T-helper 2 cell treated with Interferon-gamma antibody and Interleukin-4, amounts not matched to agents 5 μg/mL and 100 μg/mL, for 36 hours (primary cell): ENCODE data around the gene TMEM80.

ENCODE experiments used
- DNase-seq: peaks from one replicate; pipeline ENCODE4 v3.0.0; 2021; ENCODE audit warnings: low spot score
- H3K27ac Mint-ChIP-seq: one replicate; pipeline ENCODE4 v1.8.0; 2021; ENCODE audit warnings: mild to moderate bottlenecking, mixed read lengths
- H3K27me3 Mint-ChIP-seq: one replicate; pipeline ENCODE4 v1.8.0; 2021; ENCODE audit warnings: low read depth, mixed read lengths
- H3K36me3 Mint-ChIP-seq: one replicate; pipeline ENCODE4 v1.8.0; 2021; ENCODE audit warnings: low read depth, mixed read lengths
- H3K4me1 Mint-ChIP-seq: one replicate; pipeline ENCODE4 v1.8.0; 2021; ENCODE audit warnings: low read depth, mixed read lengths
- H3K4me3 Mint-ChIP-seq: one replicate; pipeline ENCODE4 v1.8.0; 2022; ENCODE audit warnings: mild to moderate bottlenecking, moderate library complexity, mixed read lengths
- H3K9me3 Mint-ChIP-seq: one replicate; pipeline ENCODE4 v1.8.0; 2021; ENCODE audit warnings: mixed read lengths

Gene TMEM80

GRCh38 chr11:746289-747157, 50.9 kb downstream of the TMEM80 start:
- Mint-ChIP-seq H3K27ac (peak overlapping the region; percentile 84), H3K27me3 (no peaks in the 10 kb centered on the region), H3K4me1 (peaks cover 17% of the 10 kb centered on the region)

DNA sequence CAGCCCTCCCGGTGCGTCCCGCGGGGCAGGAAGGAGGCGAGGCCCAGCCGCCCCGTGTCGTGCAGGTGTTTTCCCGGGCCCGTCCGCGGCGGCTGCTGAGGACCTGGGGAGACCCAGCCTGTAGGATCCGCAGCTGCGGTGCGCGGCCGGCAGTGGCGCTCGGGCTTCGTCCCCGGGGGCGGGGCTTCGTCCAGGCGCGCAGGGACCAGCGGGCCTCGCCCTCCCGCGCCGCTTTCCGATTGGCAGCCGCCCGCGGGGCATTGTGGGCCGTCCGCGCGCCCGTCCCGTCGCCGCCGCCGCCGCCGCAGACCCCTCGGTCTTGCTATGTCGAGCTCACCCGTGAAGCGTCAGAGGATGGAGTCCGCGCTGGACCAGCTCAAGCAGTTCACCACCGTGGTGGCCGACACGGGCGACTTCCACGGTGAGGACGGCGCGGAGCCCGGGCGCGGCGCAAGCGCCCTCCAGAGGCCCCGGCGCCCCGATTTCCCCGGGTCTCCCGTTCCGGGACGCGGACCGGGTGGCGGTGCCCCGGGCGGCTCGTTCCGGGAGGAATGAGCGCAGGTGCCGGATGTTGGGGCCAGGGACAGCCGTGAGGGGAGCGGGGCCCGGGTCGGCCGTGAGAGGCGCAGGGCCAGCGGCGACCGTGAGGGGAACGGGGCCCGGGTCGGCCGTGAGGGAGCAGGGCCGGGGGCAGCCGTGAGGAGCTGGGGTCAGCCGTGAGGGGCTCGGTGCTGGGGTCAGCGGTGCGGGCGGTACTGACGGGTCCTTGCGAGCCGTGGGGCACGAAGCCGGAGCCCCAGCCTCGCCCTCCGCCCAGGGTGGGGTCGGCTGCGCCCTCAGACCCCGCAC, 51.8 kb downstream of the TMEM80 start, which contains the start of gene TALDO1:
Gene TALDO1 (plus strand): TSS at position 307 of the 849 bp plus-strand sequence. CDS start 18 bp downstream, at position 325.
- Mint-ChIP-seq H3K27ac (peak within 1 kb of the TSS; percentile 84), H3K4me1 (peaks cover 17% of the 10 kb centered on the region), H3K36me3 (peaks cover 5% of the 10 kb centered on the region), H3K27me3 (no peaks in the 10 kb centered on the region), H3K4me3 (peak within 1 kb of the TSS; percentile 92), H3K9me3 (no peaks in the 10 kb centered on the region)
- DNase-seq = peak; percentile 95

More at GRCh38 chr11:746289-747157, 50.9 kb downstream of the TMEM80 start:
- H3K4me3 Mint-ChIP-seq = peak overlapping the region; percentile 92
- peaks cover 5% of the 10 kb centered on the region for H3K36me3 Mint-ChIP-seq
- no peaks in the 10 kb centered on the region for H3K9me3 Mint-ChIP-seq
- no peak for DNase-seq

DNA sequence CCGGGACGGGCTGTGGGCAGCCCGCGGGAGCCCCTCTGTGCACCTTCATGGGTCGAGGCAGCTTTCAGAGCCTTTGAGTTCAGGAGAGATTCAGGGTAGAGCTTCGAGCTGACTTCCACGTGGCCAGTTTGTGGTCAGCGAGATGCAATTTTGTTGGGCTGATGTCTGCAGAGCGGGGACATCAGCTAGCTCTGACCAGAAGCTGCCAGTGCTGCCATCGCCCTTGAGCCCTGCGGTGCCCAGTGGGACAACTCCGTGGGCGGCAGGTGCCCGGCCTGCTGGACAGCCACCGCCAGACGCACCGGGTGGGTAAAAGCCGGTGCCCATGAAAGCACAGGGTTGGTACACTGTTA, 52.4 kb downstream of the TMEM80 start:
- Mint-ChIP-seq H3K27ac (peak overlapping the region; percentile 83), H3K27me3 (no peaks in the 10 kb centered on the region), H3K36me3 (peaks cover 5% of the 10 kb centered on the region), H3K4me3 (peak overlapping the region; percentile 91), H3K9me3 (no peaks in the 10 kb centered on the region), H3K4me1 (peaks cover 20% of the 10 kb centered on the region)
- DNase-seq = no peak

DNA sequence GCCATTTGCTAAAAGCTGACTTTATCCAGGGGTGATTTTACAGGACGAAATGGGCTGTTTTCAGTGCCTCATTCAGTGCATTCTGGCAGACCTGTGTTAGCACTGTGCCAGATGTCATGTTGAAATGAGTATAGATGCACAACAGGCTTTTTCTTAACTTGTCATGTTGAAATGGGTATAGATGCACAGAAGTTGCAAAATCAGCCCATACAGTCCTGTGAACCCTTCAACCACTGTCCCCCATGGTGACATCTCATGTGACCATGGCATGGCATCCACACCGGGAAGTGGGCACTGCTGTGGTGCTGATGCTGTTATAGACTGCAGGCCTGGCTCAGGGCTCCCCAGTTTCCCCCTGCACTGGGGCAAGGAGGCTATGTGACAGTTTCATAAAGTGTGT, 54.1 kb downstream of the TMEM80 start:
- Mint-ChIP-seq H3K4me1 (peaks cover 20% of the 10 kb centered on the region), H3K27me3 (no peaks in the 10 kb centered on the region), H3K36me3 (peaks cover 5% of the 10 kb centered on the region), H3K4me3 (peak overlapping the region; percentile 63), H3K9me3 (no peaks in the 10 kb centered on the region), H3K27ac (peak overlapping the region; percentile 60)
- no peak for DNase-seq
